ENCODE data around the gene RNF181. TPM values are rescaled to one million over a fixed set of nuclear protein-coding genes. Genes with fewer than 3 reads are reported as not detected.

RNF181 gene
- total and polyA plus RNA-seq, 3 donors from 2014 or later: 119 to 189 (median 137) TPM

DNA sequence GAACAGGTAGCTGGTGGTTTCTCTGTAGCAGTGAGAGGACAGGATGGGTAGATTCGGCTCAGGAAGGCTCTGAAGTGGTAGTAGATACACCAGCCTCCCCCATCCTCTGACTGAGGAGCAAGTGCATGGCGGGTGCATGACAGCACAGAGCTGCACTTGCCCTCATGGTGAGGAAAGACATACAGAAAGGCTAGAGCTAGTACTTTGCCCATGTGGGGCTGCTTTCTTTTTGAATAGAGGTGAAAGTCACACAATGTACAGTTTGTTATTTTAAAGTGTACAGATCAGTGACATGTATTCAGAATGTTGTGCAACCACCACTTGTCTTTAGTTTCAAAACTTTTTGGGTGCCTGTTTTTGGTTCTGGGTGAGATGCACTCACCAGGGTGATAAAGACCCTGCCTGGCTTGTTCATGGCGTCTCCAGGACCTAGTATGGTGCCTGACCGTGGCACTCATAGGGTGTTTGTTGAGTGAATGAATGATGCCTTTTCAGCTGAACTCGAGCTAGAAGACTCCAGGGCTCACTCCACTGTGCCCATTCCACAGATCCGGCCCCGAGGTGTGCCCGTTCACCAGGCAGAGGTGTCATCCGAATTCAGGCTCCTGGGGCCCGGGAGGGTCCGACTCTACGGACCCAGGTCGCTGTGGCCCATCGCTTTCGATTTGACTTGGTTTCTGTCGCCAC lies 11.7 kb upstream of the RNF181 start:
- H3K36me3 ChIP-seq (ENCODE audit: low read depth, missing control alignments): no peaks in the 10 kb centered on the region
- peak overlapping the region; percentile 4 to 86 for H3K27ac ChIP-seq
- no peaks in the 10 kb centered on the region for H3K9me3 ChIP-seq
- peak overlapping the region; percentile 62 to 65 for H3K4me3 ChIP-seq
- H3K27me3 ChIP-seq: no peaks in the 10 kb centered on the region
- no peak for DNase-seq
- peaks cover 43% of the 10 kb centered on the region for H3K4me1 ChIP-seq
- TF ChIP-seq POLR2A (IDR thresholded peaks at IDR 0.05) (no peak), CTCF (IDR thresholded peaks at IDR 0.05) (no peak)
- intact Hi-C loops (cut with DNase I; ENCODE audit: low total_unique reads): no loop called here
- 32 to 45% methylated on average over 5 to 16 of the region's 16 CpGs for WGBS, 2 donors

GRCh38 chr2:85584354-85584856 lies 11.1 kb upstream of the RNF181 start, which contains the start of gene VAMP5:
VAMP5 (plus strand) TSS chr2:85584431; CDS start chr2:85584491, 60 bp downstream.
- no peak for DNase-seq
- Histone ChIP-seq H3K27me3 (no peaks in the 10 kb centered on the region), H3K9me3 (no peaks in the 10 kb centered on the region), H3K4me1 (peaks cover 43% of the 10 kb centered on the region), H3K36me3 (ENCODE audit: low read depth, missing control alignments) (no peaks in the 10 kb centered on the region), H3K4me3 (peak within 1 kb of the TSS; percentile 62 to 65), H3K27ac (peak within 1 kb of the TSS; percentile 4 to 86)
- intact Hi-C loops (cut with DNase I; ENCODE audit: low total_unique reads): no loop called here
- 1% methylated on average over 44 of the region's 52 CpGs; no CpG with 5 or more reads in 1 of the 2 donors for WGBS, 2 donors
- TF ChIP-seq CTCF (IDR thresholded peaks at IDR 0.05) (no peak), POLR2A (IDR thresholded peaks at IDR 0.05) (no peak)

DNA sequence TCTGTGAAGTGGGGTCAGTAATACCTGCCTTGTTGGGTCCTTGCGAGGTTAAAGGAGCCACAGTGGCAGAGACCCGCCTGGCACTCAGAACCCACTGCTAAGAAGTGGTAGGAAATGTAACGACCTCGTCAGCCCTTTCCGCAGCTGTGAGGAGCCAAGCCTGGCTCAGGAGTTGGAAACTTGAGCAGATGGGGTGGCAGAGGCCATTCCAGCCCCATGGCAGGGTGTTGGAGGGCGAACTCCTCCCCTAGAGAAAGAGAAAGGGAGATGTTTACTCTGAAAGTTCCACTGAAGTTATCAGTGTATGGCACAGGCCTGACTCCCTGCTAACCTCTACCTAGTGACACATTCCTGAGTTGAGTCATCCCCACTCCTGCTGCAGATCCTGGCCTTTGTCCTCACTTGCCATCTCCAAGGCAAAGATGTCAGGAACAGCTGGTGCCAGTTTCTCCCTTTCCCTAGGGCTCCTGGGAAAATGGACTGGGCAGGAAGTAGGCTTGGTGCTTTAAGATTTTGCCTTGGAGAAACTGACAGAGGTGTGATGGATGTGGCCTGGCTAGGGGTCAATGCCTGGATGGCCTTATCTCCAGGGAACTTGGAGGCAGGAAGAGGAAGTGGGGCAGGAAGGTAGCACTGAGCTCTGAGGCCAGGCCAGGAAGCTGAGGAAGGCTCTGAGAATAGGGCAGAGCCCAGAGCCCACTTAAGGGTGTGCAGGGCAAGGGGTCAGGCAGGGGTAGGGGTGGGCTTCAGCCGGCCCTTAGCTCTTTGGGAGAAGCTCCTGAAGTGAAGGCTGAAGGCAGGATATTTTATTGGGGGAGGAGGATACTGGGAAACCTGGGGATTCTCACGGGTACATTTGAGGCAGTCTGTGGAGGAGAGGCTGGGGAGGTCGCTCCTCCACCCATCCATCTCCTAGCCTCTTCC lies 10.4 kb upstream of the RNF181 start:
- H3K9me3 ChIP-seq: no peaks in the 10 kb centered on the region
- H3K27ac ChIP-seq: peak overlapping the region; percentile 4 to 86
- peaks cover 42% of the 10 kb centered on the region for H3K4me1 ChIP-seq
- WGBS, 2 donors: 30 to 41% methylated on average over 7 to 9 of the region's 9 CpGs
- TF ChIP-seq POLR2A (IDR thresholded peaks at IDR 0.05) (no peak), CTCF (IDR thresholded peaks at IDR 0.05) (no peak)
- H3K27me3 ChIP-seq: no peaks in the 10 kb centered on the region
- H3K4me3 ChIP-seq: peak overlapping the region; percentile 62 to 65
- intact Hi-C loops (cut with DNase I; ENCODE audit: low total_unique reads): no loop called here
- no peak for DNase-seq
- H3K36me3 ChIP-seq (ENCODE audit: low read depth, missing control alignments): no peaks in the 10 kb centered on the region

GRCh38 chr2:85585781-85586105 lies 9.8 kb upstream of the RNF181 start:
- Histone ChIP-seq H3K4me1 (peaks cover 42% of the 10 kb centered on the region), H3K4me3 (no peak overlapping the region)

More at GRCh38 chr2:85585781-85586105, 9.8 kb upstream of the RNF181 start:
- no peaks in the 10 kb centered on the region for H3K36me3 ChIP-seq (ENCODE audit: low read depth, missing control alignments)
- TF ChIP-seq POLR2A (IDR thresholded peaks at IDR 0.05): no peak
- no peak for TF ChIP-seq CTCF (IDR thresholded peaks at IDR 0.05)
- DNase-seq: no peak
- 73 to 75% methylated on average over 1 of the region's 1 CpG for WGBS, 2 donors
- no peaks in the 10 kb centered on the region for H3K27me3 ChIP-seq
- H3K9me3 ChIP-seq: no peaks in the 10 kb centered on the region
- intact Hi-C loops (cut with DNase I; ENCODE audit: low total_unique reads): no loop called here
- peak overlapping the region in 1 of 2 donors; percentile 86 for H3K27ac ChIP-seq

All from testis (tissue), 3 donors.